Activated naive CD8-positive, alpha-beta T cell treated with anti-CD3 and anti-CD28 coated beads, Interleukin-2, amount 50 U/mL, for 16 hours (primary cell): Measurements from ENCODE around the gene FGF21.
"Not testable (repeated sequence)": the region's sequence is repeated elsewhere in the genome, so short reads cannot be mapped to it uniquely, and the experiment has no call there.

Source experiments
- DNase-seq: peaks from one replicate; pipeline ENCODE4 v3.0.0-alpha.2; 2020; ENCODE audit warnings: low read depth, low spot score

FGF21 gene, protein sequence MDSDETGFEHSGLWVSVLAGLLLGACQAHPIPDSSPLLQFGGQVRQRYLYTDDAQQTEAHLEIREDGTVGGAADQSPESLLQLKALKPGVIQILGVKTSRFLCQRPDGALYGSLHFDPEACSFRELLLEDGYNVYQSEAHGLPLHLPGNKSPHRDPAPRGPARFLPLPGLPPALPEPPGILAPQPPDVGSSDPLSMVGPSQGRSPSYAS

DNA sequence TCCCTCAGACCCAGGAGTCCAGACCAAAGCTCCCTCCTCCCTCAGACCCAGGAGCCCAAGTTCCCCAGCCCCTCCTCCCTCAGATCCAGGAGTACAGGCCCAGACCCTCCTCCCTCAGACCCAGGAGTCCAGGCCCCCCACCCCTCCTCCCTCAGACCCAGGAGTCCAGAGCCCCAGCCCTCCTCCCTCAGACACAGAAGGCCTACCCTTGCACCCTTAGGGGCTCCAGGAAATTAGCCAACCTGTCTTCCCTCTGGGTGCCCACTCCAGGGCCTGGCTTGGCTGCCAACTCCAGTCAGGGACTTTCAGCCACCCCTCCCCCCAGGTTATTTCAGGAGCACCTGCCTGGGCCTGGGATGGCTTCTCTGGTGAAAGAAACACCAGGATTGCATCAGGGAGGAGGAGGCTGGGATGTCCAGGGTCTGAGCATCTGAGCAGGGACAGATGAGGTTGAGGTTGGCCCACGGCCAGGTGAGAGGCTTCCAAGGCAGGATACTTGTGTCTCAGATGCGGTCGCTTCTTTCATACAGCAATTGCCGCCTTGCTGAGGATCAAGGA, at the start of gene FGF21:
Gene FGF21, plus strand, starts transcription at position 441 of the 558 bp plus-strand sequence. CDS start 713 bp downstream, outside the sequence.
- DNase-seq: no peak

DNA sequence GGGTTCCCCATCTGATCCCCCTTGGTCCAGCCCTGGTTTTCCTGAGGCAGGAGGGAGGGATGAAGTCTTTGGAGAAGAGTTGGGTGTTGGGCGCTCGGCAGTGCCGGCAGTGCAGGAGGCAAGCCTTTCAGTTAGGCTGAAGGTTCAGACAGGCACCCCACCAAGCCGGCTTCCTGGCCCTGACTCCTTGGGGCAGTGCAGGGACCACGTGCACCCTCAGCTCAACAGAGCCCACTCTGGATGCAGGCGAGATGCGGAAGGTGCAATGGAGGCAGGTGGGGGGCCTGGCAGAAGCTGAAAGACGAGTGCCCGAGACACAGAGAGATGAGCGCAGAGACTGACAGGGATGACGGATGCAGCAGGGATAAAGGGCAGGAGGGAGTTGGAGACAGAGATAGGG, 46.9 kb upstream of the FGF21 start:
- DNase-seq: no peak

DNA sequence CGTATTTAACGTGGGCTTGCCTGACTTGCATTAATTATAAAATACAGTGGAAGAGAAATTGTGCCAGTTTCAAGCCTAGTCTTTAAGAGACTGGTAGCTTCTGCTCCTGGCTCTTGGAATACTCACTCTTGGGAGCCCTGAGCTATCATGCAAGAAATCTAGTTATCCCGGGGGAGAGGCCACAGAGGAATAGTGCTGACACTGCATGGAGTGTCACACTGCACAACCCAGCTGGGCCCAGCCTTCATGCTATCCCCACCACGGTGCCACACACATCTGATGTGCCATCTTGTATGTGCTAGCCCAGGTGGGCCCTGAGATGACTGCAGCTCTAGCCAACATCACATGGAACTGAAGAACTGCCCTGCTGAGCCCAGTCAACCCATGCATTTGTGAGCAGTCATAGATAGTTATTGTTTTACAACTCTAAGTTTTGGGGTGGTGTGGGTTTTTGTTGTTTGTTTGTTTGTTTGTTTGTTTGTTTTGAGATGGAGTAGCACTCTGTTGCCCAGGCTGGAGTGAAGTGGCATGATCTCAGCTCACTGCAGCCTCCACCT, 44.1 kb upstream of the FGF21 start:
- DNase-seq: no peak

DNA sequence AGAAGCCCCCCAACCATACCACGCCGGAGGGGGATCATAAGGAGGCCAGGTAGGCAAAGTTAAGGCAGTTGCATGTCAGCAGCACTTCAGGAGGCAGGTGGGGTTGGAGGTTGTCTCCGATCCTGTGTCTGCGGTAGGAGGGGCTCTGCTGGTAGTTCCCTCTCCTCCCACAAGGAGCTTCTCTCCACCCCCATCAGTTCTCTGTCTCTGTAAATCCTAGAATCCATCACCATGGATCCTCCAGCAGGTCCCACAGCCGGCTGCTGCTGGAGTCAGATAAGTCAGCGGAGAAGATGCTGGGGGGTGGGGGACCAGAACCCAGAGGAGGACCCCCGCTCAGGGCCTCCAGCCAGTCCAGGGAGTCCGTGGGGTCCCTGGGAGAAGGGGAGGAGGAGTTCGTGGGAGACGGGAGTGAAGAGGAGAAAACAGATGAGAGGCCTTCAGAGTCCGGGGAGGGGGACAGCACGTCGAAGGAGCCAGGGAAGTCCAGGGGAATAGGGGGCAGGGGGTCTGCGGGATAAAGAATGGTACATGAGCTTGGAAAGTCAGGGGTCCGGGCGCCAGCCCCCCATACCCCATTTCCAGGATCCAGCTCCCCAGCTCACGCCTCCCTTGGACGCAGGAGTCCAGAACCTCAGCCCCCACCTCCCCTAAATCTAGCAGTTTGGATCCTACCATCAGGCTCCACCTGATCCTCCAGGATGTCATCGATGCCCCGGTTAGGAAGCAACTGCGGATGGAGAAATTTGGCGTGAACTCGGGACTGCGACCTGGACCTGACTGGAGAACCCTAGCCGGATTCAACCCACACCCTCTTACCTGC, 42.1 kb upstream of the FGF21 start:
- no peak for DNase-seq

DNA sequence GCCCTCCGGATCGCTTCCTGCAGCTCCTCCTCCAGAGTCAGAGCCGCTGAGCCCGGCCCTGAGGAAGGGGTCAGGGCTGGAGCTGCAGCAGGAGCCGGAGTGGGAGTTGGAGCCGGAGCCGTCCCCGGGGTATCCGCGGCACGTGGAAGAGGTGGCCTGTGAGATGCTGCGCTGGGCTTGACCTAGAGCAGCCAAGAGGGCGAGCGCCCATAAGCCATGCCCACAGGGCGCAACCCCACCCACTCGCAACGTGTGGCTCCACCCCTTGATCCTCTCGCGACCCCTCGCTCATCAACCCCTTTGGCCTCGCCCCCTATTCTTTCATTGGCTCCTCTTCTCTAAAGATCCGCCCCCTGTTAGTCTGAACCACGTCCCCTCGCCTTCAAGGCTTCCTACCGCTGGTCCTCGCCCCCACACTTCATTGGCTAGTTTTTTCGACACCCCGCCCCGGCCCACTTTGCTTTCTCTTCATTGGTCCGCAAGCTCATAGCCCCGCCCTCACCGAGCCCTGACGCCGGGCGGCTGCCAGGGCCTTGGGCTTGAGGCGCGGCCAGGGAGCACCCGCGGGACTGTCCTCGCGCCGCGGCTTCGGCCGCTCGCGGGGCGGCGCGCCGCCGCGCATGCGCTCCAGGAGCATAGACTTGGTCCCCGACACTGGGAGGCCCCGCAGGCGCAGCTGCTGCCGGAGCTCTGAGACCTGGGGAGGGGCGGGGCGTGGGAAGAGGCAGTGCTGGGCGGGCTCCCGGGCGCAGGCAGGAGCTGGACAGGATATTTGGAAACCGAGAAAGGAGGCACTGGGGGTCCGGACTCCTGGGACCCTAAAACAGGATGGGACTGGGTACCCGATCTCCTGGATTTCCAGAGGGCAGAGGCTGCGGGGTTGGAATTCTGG, 41.2 kb upstream of the FGF21 start:
- DNase-seq: peak; percentile 93

DNA sequence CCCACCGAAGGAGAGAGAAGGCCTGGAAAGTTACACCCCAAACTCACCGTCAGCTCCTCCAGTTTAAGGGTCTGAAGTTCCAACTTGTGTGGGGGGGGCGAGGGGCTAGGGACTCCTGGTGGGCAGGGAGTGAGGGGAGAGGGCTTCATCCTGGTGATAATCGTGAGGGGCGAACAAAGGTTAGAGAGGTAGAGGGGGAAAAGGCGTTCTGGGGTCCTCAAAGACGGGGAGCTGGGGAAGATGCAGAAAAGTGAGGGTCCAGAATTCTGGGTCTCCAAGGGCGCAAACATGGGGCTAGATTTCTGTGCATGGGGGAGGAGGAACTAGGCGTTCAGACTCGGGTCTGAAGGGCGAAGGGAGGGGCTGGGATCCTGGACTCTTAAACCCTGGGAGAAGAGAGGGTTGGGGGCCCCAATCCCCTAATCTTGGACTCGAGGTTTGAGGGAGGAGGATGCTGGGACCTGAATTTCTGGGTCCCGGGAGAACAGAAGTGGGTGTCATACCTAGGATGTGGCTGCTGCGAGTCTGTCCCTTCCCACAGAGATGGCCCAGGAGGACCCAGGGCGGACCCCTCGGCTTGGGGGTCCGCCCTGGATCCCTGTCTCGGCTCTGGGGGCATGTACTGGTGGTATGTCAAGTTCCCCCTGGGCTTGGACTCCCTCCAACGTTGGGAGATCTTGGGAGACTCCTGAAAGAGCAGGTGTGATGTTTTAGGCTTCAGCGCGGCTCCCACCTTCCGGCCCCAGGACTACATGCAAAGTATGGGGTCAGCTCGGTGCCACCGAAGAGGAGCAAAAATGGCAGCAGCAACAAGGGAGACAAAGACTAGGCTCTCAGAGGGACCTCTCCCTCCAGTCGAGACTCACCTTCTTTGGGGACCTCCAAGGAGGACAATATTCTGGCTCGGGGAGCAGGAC, 40.3 kb upstream of the FGF21 start:
- DNase-seq: no peak

DNA sequence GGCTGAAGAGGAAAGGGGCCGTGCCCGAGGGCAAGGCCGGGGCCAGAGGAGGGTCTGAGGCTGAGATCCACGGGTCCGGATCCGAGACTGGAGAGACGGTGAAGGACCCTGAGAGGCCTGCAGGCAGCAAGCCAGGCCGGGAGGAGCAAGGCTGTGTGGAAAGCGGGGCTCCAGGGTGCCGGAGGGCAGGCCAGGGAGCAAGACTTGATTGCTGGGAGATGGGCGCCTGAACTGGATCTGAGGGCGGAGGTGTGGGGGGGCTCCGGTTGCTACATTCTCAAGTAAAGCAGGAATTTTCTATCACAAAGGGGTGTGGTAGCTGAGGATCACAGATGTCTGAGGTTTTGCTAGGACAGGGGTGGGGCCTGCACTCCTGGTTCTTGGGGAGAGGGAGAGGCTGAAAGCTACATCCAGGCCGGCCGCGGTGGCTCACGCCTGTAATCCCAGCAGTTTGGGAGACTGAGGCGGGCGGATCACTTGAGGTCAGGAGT, 39.6 kb upstream of the FGF21 start:
- DNase-seq: no peak

DNA sequence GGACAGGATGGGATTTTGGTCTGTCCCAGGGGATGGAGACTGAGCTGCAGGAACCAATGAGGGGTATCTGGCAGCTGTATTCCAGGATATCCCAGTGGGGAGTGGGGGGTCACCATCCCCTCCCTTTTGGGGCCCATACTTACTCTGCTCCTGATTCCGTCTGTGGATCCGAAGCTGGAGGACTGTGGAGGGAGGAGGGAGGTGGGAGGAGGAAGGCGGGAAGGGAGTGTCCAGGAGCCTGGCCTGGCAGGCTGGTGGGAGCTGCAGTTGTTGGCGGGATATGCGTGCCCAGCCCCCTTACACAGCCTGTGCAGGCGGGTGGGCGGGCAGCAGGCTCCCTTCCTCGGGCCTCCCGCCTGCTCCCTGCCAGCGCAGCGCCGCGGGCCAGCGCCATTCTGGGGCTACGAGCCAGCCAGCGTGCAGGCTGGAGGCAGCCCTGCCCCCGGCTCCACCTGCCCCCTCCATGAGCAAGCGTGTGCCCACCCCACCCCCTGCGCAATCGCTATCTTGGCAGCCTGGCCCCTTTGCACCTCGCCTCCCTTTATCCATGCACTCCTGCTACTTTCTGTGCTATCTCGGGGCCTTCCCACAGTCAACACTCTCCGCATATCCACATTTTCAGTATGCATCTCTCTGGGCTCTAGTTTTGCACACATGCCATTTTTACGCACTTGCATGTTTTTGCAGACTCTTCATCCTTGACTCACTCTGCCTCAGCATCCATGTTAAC, 38.6 kb upstream of the FGF21 start:
- no peak for DNase-seq

DNA sequence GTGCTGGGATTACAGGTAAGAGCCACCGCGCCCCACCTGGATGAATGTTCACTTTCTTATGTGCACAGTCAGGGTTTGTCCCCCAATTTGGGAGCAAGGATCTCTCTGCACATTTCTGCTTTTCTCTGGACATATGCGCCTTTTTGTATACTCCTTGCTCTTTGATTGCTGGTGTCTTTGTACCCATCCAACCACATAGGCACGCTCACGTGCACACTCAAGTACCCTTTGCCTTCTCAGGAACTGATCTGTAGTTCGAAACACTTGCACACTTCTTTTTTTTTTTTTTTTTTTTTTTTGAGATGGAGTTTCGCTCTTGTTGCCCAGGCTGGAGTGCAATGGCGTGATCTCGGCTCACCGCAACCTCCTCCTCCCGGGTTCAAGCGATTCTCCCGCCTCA, 37.2 kb upstream of the FGF21 start:
- DNase-seq: not testable (repeated sequence)

DNA sequence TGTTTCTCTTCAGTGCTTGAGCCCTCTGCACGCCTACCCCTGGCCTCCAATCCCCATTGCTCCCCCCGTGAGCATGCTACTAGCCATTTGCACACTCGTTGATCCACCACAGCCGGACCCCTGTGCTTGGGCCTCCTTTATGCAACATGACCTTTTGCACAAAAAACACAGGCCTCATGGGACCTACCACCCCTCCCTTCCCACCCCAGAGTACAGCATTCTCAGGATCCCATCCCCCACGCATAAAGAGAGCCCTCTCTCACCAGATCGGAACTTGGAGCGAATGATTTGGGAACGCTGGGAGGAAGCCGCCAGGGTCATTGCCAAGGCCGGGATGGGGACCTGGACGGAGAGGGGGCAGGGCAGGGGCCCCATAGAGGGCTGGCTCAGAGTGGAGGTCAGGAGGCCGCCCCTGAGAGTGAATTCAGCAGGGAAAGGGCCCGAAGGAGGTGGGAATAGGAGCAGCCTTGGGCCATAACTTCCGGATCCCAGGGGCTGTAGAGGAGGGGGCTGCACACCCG, 36.6 kb upstream of the FGF21 start:
- no peak for DNase-seq

DNA sequence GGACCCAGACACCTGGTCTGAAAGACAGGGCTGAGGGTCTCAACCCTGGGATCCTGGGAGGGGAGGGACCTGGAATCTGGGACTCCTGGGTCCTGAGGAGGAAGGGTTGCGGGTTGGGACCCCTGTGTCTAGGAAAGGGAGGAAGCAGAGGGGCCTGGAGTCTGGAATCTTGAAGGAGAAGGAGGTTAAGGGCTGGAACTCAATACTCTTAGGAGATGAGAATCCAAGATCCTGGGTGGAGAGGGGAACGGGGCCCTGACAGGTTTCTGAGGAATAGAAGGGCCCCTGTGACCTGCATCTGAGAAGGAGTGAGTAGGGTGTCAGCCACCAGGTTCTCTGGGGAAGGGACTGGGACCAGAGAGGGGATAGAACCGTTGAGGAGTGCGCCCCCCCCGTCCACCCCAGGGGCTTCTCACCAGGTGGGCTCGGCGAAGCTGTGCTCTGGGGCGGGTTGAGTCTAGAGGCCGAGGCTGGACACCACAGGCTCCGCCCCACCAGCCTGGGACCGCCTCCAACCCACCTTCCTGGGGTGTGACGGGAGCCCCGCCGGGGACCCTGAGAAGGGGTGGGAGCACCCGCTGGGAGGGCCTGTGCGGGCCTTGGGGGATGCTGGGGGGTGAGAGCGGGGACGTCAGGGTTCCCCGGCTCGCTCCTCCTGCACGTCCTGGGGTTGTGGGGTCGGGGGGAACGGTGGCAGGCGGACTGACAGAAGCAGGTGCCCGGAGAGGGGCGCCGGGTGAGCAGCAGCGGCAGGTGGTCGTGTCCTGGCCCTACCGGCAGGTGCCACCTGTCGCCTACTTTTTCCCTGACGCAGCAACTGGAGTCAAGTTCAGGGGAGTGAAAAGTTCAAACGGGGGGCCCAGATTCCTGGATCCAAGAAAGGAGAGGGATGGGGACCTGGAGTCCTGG, 35.8 kb upstream of the FGF21 start, which contains the start of gene MAMSTR:
Gene MAMSTR, minus strand, starts transcription at position 463 of the 909 bp plus-strand sequence. CDS start 694 bp downstream, outside the sequence.
- DNase-seq: no peak

DNA sequence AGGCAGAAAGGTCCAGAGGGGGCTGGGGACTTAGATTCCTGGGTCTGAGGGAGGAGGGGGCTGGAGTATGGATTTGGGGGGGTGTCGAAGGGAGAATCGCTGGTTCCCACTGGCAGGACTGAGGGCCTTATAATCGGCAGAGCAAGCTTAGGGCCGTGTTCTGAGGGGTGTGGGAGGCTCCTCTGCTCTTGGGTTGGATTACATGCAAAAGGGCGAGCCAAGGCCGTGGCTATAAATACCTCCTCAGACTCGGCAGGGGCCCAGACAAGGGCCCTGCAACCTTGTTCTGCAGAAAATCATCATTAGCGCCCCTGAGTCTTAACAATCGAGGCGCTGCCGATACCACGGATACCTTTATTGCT, 35.1 kb upstream of the FGF21 start:
- DNase-seq: no peak

DNA sequence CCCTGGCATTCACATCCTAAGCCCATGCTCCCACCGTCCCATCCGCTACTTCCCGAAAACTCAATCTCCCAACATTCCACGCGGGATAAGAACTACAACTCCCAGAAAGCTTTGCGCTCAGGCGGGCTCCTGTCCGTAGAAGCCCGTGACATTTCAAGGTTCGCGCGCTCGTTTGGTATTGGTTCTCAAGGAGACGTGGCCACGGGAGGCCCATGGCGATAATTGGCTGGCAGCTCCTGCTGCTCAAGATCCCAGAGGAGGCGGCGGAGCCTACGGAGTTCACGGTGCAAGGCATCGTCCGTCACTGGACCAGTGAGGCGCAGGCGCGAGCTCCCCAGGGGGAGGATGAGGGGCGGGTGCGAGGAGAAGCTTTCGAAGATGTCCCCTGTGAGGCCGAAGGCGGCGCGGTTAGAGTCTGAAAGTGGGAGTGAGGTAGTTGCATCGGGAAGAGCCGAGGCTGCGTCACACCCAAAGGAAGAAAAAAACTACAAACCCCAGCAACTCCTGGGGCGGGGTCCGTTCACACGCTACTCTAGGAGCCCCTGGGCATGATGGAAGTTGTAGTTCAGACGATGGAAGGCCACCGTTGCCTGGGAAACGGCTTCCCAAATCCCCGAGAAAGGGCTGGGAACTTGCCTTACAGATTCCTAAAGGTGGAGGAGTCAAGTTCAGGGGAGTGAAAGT, 34.6 kb upstream of the FGF21 start:
- peak; percentile 85 for DNase-seq

DNA sequence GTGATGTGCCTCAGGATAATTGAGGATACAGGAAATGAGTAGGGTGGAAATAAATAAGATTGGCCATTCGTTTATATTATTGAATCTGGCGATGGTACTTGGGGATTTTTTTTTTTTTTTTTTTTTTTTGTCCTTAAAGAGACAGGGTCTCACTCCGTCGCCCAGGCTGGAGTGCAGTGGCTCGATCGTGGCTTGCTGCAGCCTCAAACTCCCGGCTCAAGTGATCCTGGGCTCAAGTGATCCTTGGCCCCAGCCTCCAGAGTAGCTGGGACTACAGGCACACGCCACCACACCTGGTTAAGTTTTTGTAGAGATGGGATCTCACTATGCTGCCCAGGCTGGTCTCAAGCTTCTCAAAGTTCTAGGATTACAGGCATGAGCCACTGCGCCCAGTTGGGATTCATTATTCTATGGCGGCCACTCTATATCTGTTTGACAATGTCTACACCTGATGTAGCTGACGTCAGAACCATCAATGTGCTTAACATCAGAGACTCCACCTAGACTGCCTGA, 33.1 kb upstream of the FGF21 start:
- no peak for DNase-seq

DNA sequence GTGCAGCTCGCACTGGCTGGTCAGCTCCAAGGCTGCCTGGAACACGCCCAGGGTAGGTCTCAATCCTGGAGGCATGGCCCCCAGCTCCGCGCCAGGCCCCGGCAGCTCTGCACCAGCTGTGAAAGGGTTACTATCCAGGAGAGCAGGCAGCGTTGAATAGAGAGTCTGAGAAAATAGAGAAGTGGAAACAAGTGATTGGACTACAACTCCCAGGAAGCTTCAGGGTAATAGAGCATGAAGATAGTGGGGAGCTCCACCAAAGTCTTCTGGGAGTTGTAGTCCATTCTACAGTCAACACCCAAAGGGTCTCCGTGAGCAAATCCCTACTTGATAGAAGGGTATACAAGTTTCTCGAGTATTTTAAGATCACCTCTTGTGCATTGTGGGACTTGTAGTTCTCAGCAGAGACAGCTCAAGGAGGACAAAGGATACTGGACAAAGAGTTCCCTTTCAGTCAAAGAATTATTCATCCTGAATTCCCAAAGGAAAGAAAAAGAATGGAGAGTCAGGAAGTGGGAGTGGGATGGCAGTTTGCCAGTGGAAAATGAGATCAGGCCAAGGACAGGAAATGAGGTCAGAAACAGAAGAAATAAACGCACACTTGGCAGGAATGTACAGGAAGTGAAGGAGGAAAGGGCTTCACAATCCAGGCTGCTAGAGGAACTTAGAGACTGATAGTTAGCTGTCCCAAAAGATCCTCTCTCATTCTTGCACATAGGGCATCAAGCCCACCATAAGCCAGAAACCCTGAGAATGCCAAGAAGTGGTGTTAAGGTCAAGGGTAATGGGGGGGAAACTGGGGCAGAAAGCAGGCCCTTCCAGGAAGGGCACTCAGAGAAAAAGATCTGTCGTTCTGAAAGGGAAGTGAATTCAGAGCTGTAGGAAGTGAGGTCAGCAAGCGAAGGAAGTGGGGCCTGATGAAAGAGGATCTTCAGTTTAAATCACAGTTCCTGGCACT, 30.2 kb upstream of the FGF21 start:
- DNase-seq: no peak

DNA sequence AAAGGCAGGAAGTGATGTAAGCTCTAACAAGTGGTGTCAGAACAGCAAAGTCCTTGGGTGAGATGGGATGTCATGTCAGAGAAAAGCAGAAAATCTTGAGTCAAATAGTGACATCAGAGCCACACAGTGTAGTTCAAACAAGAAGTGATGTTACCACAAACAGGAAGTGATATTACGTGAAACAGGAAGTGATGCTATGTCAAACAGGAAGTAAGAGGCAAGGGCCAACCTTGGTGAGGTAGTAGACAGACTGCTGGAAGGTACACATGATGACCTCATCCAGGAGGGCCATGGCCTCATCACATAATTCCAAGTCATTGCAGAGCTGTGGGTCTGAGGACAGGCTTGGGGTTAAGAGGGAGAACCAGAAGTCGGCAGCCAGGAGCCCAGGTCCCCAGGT, 28.8 kb upstream of the FGF21 start:
- DNase-seq: no peak
